Heart left ventricle (tissue), 16 donors: ENCODE measurements around the gene MYBBP1A. TPM values are rescaled to one million over a fixed set of nuclear protein-coding genes. Genes with fewer than 3 reads are reported as not detected.

Experiments
- ATAC-seq, 4 donors: fragments of 200-7000 bp; cut with Tn5 transposase; one replicate each; pipeline ENCODE4 v1.9.1; 2020 to 2022; ENCODE audit warnings: moderate library complexity in 4 of 4, mild to moderate bottlenecking in 3 of 4, moderate number of reproducible peaks in 1 of 4
- DNase-seq, 5 donors: peaks; one replicate each; pipeline ENCODE4 v3.0.0-alpha.2; 2020
- H3K27ac ChIP-seq, 12 donors: fragments of 200-600 bp; sonication (generic) in 4 of 12; one replicate each; pipeline versions ENCODE4 v1.5.0 to v1.8.0; 2016 to 2022; ENCODE audit warnings: mild to moderate bottlenecking in 2 of 12
- H3K27me3 ChIP-seq, 9 donors: fragments of 200-600 bp; sonication (generic) in 2 of 9; one replicate each; pipeline versions ENCODE4 v1.5.1 to v1.8.0; 2016 to 2022; ENCODE audit warnings: mild to moderate bottlenecking in 3 of 9
- H3K36me3 ChIP-seq, 9 donors: fragments of 200-600 bp; sonication (generic) in 2 of 9; one replicate each; pipeline versions ENCODE4 v1.5.0 to v1.8.0; 2018 to 2022; ENCODE audit warnings: mild to moderate bottlenecking in 2 of 9
- H3K4me1 ChIP-seq, 12 donors: fragments of 200-600 bp; sonication (generic) in 4 of 12; one replicate each; pipeline versions ENCODE4 v1.5.0 to v1.8.0; 2016 to 2022; ENCODE audit warnings: mild to moderate bottlenecking in 3 of 12
- H3K4me3 ChIP-seq, 12 donors: fragments of 200-600 bp; sonication (generic) in 4 of 12; one replicate each; pipeline versions ENCODE4 v1.5.0 to v1.8.0; 2017 to 2022; ENCODE audit warnings: mild to moderate bottlenecking in 9 of 12, moderate library complexity in 4 of 12
- H3K9me3 ChIP-seq, 12 donors: fragments of 200-600 bp; sonication (generic) in 4 of 12; one replicate each; pipeline versions ENCODE4 v1.5.0 to v1.8.0; 2016 to 2022; ENCODE audit warnings: mild to moderate bottlenecking in 1 of 12
- CTCF ChIP-seq, 12 donors: fragments of 200-600 bp; sonication (generic) in 4 of 12; IDR thresholded peaks; one replicate each; pipeline versions ENCODE4 v1.5.0 to v1.8.0; 2018 to 2022; ENCODE audit warnings: antibody characterized with exemption in 12 of 12, mild to moderate bottlenecking in 5 of 12
- POLR2A ChIP-seq, 2 donors: fragments of 450-650 bp; IDR thresholded peaks; one replicate each; pipeline ENCODE4 v1.6.1; 2017; ENCODE audit warnings: antibody characterized with exemption in 2 of 2, mild to moderate bottlenecking in 2 of 2, moderate library complexity in 2 of 2
- WGBS, 4 donors: extraction: QIAGEN DNeasy Blood & Tissue Kit in 2 of 4; methylation state at CpG; one replicate each; pipeline versions ENCODE4 v1.1.5 to v1.1.7; 2013 to 2018; 5-methylcytosine and 5-hydroxymethylcytosine counted together
- intact Hi-C, 10 donors: fragments of 100-400 bp; cut with DNase I; formaldehyde crosslinking; loops; one replicate each; pipeline versions ENCODE4 v1.11.1 to v1.14.2; 2022
- polyA plus RNA-seq, 2 donors: library from polyadenylated mRNA; stranded (reverse); fragments of 200-250 nt; gene quantifications; one replicate each; pipeline ENCODE4 v1.2.3, GENCODE V29; 2013
- total RNA-seq, 9 donors: library from RNA; depleted of rRNA in 2 of 9; stranded (reverse); fragments of >200 nt in 2 of 9; fragmentation: NEBNext Ultra II Directional in 3 of 9; extraction: Animal tissue kit (Norgen Biotek cat#: 25700) in 3 of 9; gene quantifications; one replicate each; pipeline versions ENCODE4 v1.1.0 to v1.2.4, GENCODE V29; 2016 to 2023
- donor health status: ischemic (EF 13 %, LVEDD 7.1; RV severe dilation, severe dysfunction).
- donor health status: healthy with polysubstance abuse.
- donor health status: DM: no; HTN: yes; CAD: no.
- donor health status: DM: no; HTN: no; CAD: no.
- donor health status: ischemic (EF 25% LVEDD 6.9; RV normal size, moderate dysfunction).
- donor health status: ischemic (EF 25% LVEDD 5.7; RV mildly dilated, moderate dysfunction).
- donor health status: healthy.
- donor health status: DM: yes; HTN: yes; CAD: no.
- donor health status: ischemic (EF 35%, LVEDD 5.7; RV mildly dilated, moderate dysfunction).
- donor health status: nonischemic (EF 11% LVEDD 7.7; RV severe dilation, severe dysfunction).
- donor health status: DM: yes; HTN: yes; CAD: no.
- donor health status: PGD.
- donor health status: ischemic (EF 29% LVEDD 5.4; RV normal size, mild dysfunction).
- donor health status: nonischemic (EF 23%, LVEDD 6.1; RV moderate dilation, normal function).

MYBBP1A gene
- total and polyA plus RNA-seq, 11 donors = 15.5 to 34.8 (median 24.4) TPM

GRCh38 chr17:4550534-4551039, 4.6 kb downstream of the MYBBP1A start:
- intact Hi-C loops = no loop called here
- H3K27ac ChIP-seq = no peak overlapping the region
- H3K4me1 ChIP-seq = peaks cover 0 to 16% (median 10%) of the 10 kb centered on the region in 12 donors
- 93 to 97% (median 96%) methylated on average over 16 of the region's 16 CpGs for WGBS, 4 donors
- ATAC-seq = no peak
- H3K9me3 ChIP-seq = no peaks in the 10 kb centered on the region
- DNase-seq = peak in 1 of 5 donors; percentile 11
- no peak for TF ChIP-seq POLR2A (IDR thresholded peaks at IDR 0.05)
- TF ChIP-seq CTCF (IDR thresholded peaks at IDR 0.05) = no peak
- H3K36me3 ChIP-seq = peaks cover 0 to 80% (median 76%) of the 10 kb centered on the region in 9 donors
- H3K27me3 ChIP-seq = no peaks in the 10 kb centered on the region
- H3K4me3 ChIP-seq = no peak overlapping the region

GRCh38 chr17:4549781-4550533, 5.2 kb downstream of the MYBBP1A start:
- Histone ChIP-seq H3K27ac (no peak overlapping the region), H3K9me3 (no peaks in the 10 kb centered on the region), H3K4me1 (peaks cover 0 to 14% (median 10%) of the 10 kb centered on the region in 12 donors), H3K4me3 (no peak overlapping the region), H3K36me3 (peaks cover 0 to 84% (median 82%) of the 10 kb centered on the region in 9 donors), H3K27me3 (no peaks in the 10 kb centered on the region)
- WGBS, 4 donors = 86 to 91% (median 89%) methylated on average over 21 to 25 of the region's 25 CpGs
- DNase-seq (peak in 3 of 5 donors; percentile 23 to 42 (median 26)), ATAC-seq (no peak)
- intact Hi-C loops = loop anchor here in 1 of 10 donors (10.0 kb wide), 1 partner anchor 125 kb away; no protein-coding TSS in a partner anchor
- TF ChIP-seq POLR2A (IDR thresholded peaks at IDR 0.05) = no peak
- TF ChIP-seq CTCF (IDR thresholded peaks at IDR 0.05) = no peak

GRCh38 chr17:4548721-4549531, 6.3 kb downstream of the MYBBP1A start:
- no peak overlapping the region for H3K27ac ChIP-seq
- peaks cover 0 to 5% (median 2%) of the 10 kb centered on the region in 12 donors for H3K4me1 ChIP-seq
- peak in 3 of 5 donors; percentile 16 to 51 (median 25) for DNase-seq
- peaks cover 0 to 92% (median 87%) of the 10 kb centered on the region in 9 donors for H3K36me3 ChIP-seq
- TF ChIP-seq POLR2A (IDR thresholded peaks at IDR 0.05) (no peak), CTCF (IDR thresholded peaks at IDR 0.05) (no peak)
- H3K27me3 ChIP-seq = no peaks in the 10 kb centered on the region
- 86 to 91% (median 88%) methylated on average over 15 to 24 of the region's 24 CpGs for WGBS, 4 donors
- H3K4me3 ChIP-seq = no peak overlapping the region
- no peak for ATAC-seq
- intact Hi-C loops = loop anchor here in 1 of 10 donors (10.0 kb wide), 1 partner anchor 124 kb away; no protein-coding TSS in a partner anchor
- H3K9me3 ChIP-seq = no peaks in the 10 kb centered on the region
